Psoas muscle (tissue), 8 donors: Measurements from ENCODE around the gene COL1A1. TPM values are rescaled to one million over a fixed set of nuclear protein-coding genes. Genes with fewer than 3 reads are reported as not detected.

ENCODE experiments used
- ATAC-seq, 4 donors: fragments of 200-7000 bp; cut with Tn5 transposase; one replicate each; pipeline ENCODE4 v1.9.1; 2020; ENCODE audit warnings: moderate library complexity in 3 of 4, mild to moderate bottlenecking in 2 of 4
- DNase-seq, 2 donors: peaks; one replicate each; pipeline ENCODE4 v3.0.0-alpha.2; 2020
- H3K27ac ChIP-seq: fragments of 200-600 bp; one replicate; pipeline ENCODE4 v1.8.0; 2022
- H3K27me3 ChIP-seq, 3 donors: fragments of 200-600 bp in 1 of 3; one replicate each; pipeline versions ENCODE4 v1.6.1 to v1.8.0; 2013 to 2022; ENCODE audit warnings: low read length in 2 of 3, mild to moderate bottlenecking in 2 of 3, moderate library complexity in 1 of 3; ENCODE audit not compliant: insufficient read depth in 3 of 3
- H3K36me3 ChIP-seq, 2 donors: fragments of 200-600 bp in 1 of 2; one replicate each; pipeline versions ENCODE4 v1.6.1 to v1.8.0; 2013 to 2022; ENCODE audit warnings: low read depth in 1 of 2, mild to moderate bottlenecking in 1 of 2, moderate library complexity in 1 of 2; ENCODE audit not compliant: insufficient read depth in 1 of 2
- H3K4me1 ChIP-seq: fragments of 200-600 bp; one replicate; pipeline ENCODE4 v1.8.0; 2022
- H3K4me3 ChIP-seq: fragments of 200-600 bp; one replicate; pipeline ENCODE4 v1.8.0; 2022; ENCODE audit warnings: mild to moderate bottlenecking
- H3K9me3 ChIP-seq: fragments of 200-600 bp; one replicate; pipeline ENCODE4 v1.8.0; 2022
- CTCF ChIP-seq: fragments of 200-600 bp; IDR thresholded peaks from one replicate; pipeline ENCODE4 v1.8.0; 2022; ENCODE audit warnings: antibody characterized with exemption
- WGBS, 3 donors: extraction: QIAGEN DNeasy Blood & Tissue Kit; methylation state at CpG; one replicate each; pipeline versions ENCODE4 v1.1.6 to v1.1.7; 2013; 5-methylcytosine and 5-hydroxymethylcytosine counted together
- intact Hi-C, 2 donors: fragments of 100-400 bp; cut with DNase I; formaldehyde crosslinking; loops; one replicate each; pipeline versions ENCODE4 v1.11.0 to v1.14.2; 2022
- polyA plus RNA-seq, 3 donors: library from polyadenylated mRNA; stranded (reverse); fragments of 200-250 nt; gene quantifications; one replicate each; pipeline ENCODE4 v1.2.3, GENCODE V29; 2013
- total RNA-seq, 4 donors: library from RNA; stranded (reverse); fragmentation: NEBNext Ultra II Directional in 2 of 4; extraction: Animal tissue kit (Norgen Biotek cat#: 25700) in 2 of 4; gene quantifications; one replicate each; pipeline versions ENCODE4 v1.2.1 to v1.2.4, GENCODE V29; 2021 to 2023
- donor health status: healthy with polysubstance abuse.
- donor health status: DM: no; HTN: no; CAD: no; lungs with moderate emphysema.
- donor health status: Bipolar disorder and iron deficiency.
- donor health status: healthy.
- donor health status: DM: yes; HTN: yes; CAD: no.
- donor health status: DM: no; HTN: no; CAD: no.
- donor health status: DM: no; HTN: no; CAD: no.
- donor health status: DM: yes; HTN: yes; CAD: no.

Gene COL1A1
- total and polyA plus RNA-seq, 7 donors = 2.3 to 46.6 (median 10.2) TPM

GRCh38 chr17:50240851-50241250, 39.4 kb upstream of the COL1A1 start:
- TF ChIP-seq CTCF = no peak
- intact Hi-C loops = no loop called here
- Histone ChIP-seq H3K4me1 (no peaks in the 10 kb centered on the region), H3K4me3 (no peak overlapping the region), H3K27me3 (peaks cover 0 to 10% (median 0%) of the 10 kb centered on the region in 3 donors), H3K36me3 (no peaks in the 10 kb centered on the region), H3K27ac (no peak overlapping the region), H3K9me3 (no peaks in the 10 kb centered on the region)
- 68 to 87% (median 70%) methylated on average over 1 of the region's 1 CpG for WGBS, 3 donors
- ATAC-seq (no peak), DNase-seq (no peak)

DNA sequence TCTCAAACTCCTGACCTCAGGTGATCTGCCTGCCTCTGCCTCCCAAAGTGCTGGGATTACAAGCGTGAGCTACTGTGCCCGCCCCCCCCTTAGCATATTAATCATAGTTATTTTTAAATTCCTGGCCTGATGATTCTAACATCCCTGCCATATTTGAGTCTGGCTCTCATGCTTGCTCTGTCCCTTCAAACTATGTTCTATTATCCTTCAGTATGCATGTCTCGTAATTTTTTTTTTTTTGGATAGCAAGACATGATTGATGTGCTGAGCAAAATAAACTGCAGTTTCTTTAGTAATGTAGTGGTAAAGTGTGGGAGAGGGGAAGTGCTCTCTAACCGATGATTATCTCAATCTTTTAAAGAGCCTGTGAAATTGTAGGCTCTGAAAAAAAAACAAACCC, 38.5 kb upstream of the COL1A1 start:
- Histone ChIP-seq H3K36me3 (no peaks in the 10 kb centered on the region), H3K27ac (no peak overlapping the region), H3K27me3 (peaks cover 0 to 10% (median 0%) of the 10 kb centered on the region in 3 donors), H3K4me1 (no peaks in the 10 kb centered on the region), H3K9me3 (no peaks in the 10 kb centered on the region), H3K4me3 (no peak overlapping the region)
- ATAC-seq (peak; percentile 60 to 86 (median 76)), DNase-seq (no peak)
- WGBS, 3 donors = 32 to 52% (median 34%) methylated on average over 4 of the region's 4 CpGs
- intact Hi-C loops = no loop called here
- no peak for TF ChIP-seq CTCF

- H3K27ac ChIP-seq = no peak overlapping the region
- 70 to 76% (median 74%) methylated on average over 9 of the region's 9 CpGs for WGBS, 3 donors
- intact Hi-C loops = no loop called here
- H3K36me3 ChIP-seq = no peaks in the 10 kb centered on the region
- TF ChIP-seq CTCF = no peak
- ATAC-seq (no peak), DNase-seq (no peak)
- no peak overlapping the region for H3K4me3 ChIP-seq
- H3K9me3 ChIP-seq = no peaks in the 10 kb centered on the region
- peaks cover 0 to 13% (median 0%) of the 10 kb centered on the region in 3 donors for H3K27me3 ChIP-seq
- H3K4me1 ChIP-seq = no peaks in the 10 kb centered on the region
Observed at GRCh38 chr17:50238601-50239280, 37.3 kb upstream of the COL1A1 start.

GRCh38 chr17:50237901-50238300, 36.5 kb upstream of the COL1A1 start:
- Histone ChIP-seq H3K4me1 (no peaks in the 10 kb centered on the region), H3K4me3 (no peak overlapping the region), H3K36me3 (no peaks in the 10 kb centered on the region), H3K9me3 (no peaks in the 10 kb centered on the region), H3K27me3 (peaks cover 0 to 17% (median 0%) of the 10 kb centered on the region in 3 donors), H3K27ac (no peak overlapping the region)
- no peak for DNase-seq
- 38 to 46% (median 40%) methylated on average over 2 of the region's 2 CpGs for WGBS, 3 donors
- no peak for ATAC-seq
- intact Hi-C loops = no loop called here
- no peak for TF ChIP-seq CTCF

DNA sequence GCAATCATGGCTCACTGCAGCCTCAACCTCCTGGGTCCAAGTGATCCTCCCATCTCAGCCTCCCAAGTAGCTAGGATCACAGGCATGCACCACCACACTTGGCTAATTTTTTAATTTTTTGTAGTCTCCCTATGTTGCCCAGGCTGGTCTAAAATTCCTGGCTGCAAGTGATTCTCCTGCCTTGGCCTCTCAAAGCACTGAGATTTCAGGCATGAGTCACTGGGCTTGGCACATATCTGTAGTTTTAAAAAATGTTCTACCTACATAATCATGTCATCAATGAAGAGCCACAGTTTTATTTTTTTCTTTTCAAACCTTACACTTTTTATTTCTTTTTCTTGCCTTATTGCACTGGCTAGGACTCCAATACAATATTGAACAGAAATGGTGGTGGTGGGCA, 33.1 kb upstream of the COL1A1 start:
- no peaks in the 10 kb centered on the region for H3K36me3 ChIP-seq
- H3K27ac ChIP-seq = no peak overlapping the region
- H3K4me1 ChIP-seq = no peaks in the 10 kb centered on the region
- ATAC-seq = no peak
- intact Hi-C loops = no loop called here
- no peak for DNase-seq
- no peak overlapping the region for H3K4me3 ChIP-seq
- peaks cover 0 to 12% (median 3%) of the 10 kb centered on the region in 3 donors for H3K27me3 ChIP-seq
- no peaks in the 10 kb centered on the region for H3K9me3 ChIP-seq
- TF ChIP-seq CTCF = no peak
